Adrenal gland (tissue), 12 donors: Measurements from ENCODE around the gene ABCA8. TPM values are rescaled to one million over a fixed set of nuclear protein-coding genes. Genes with fewer than 3 reads are reported as not detected.

ENCODE experiments used
- DNase-seq, 7 donors: peaks; one replicate each; pipeline ENCODE4 v3.0.0-alpha.2; 2019 to 2020
- H3K27ac ChIP-seq, 5 donors: fragments of 200-600 bp; sonication (generic) in 4 of 5; 1 replicate in 3 of 5; 2 replicates in 2 of 5; pipeline versions ENCODE4 v1.5.1 to v1.8.0; 2016 to 2020; ENCODE audit warnings: mild to moderate bottlenecking in 1 of 5
- H3K27me3 ChIP-seq: fragments of 200-600 bp; 2 replicates; pipeline ENCODE4 v1.8.0; 2021
- H3K36me3 ChIP-seq, 2 donors: fragments of 200-600 bp; replicated peaks in 1 of 2; 1 replicate in 1 of 2; 2 replicates in 1 of 2; pipeline versions ENCODE4 v1.5.1 to v1.8.0; 2018 to 2022
- H3K4me1 ChIP-seq, 2 donors: fragments of 200-600 bp; replicated peaks in 1 of 2; 1 replicate in 1 of 2; 2 replicates in 1 of 2; pipeline versions ENCODE4 v1.5.1 to v1.8.0; 2018 to 2021
- H3K4me3 ChIP-seq, 4 donors: fragments of 200-600 bp; sonication (generic) in 3 of 4; one replicate each; pipeline ENCODE4 v1.5.1; 2016 to 2018
- H3K9me3 ChIP-seq, 3 donors: fragments of 200-600 bp; sonication (generic) in 1 of 3; replicated peaks in 1 of 3; 1 replicate in 2 of 3; 2 replicates in 1 of 3; pipeline versions ENCODE4 v1.5.1 to v1.8.0; 2016 to 2021
- CTCF ChIP-seq, 6 experiments: fragments of 450-650 bp in 4 of 6; fragments of 200-600 bp in 2 of 6; sonication (generic) in 1 of 6; IDR thresholded peaks; 1 replicate in 5 of 6; 2 replicates in 1 of 6; pipeline versions ENCODE4 v1.5.1 to v1.8.0; 2016 to 2021; ENCODE audit warnings: antibody characterized with exemption in 6 of 6, mild to moderate bottlenecking in 2 of 6, moderate library complexity in 1 of 6
- POLR2A ChIP-seq, 2 donors: fragments of 450-650 bp; IDR thresholded peaks; one replicate each; pipeline ENCODE4 v1.6.1; 2017; ENCODE audit warnings: antibody characterized with exemption in 2 of 2, mild to moderate bottlenecking in 2 of 2, moderate library complexity in 1 of 2
- WGBS, 4 donors: extraction: QIAGEN DNeasy Blood & Tissue Kit in 2 of 4; methylation state at CpG; one replicate each; pipeline versions ENCODE4 v1.1.5 to v1.1.7; 2013 to 2017; 5-methylcytosine and 5-hydroxymethylcytosine counted together
- intact Hi-C, 2 donors: fragments of 100-400 bp; cut with DNase I; formaldehyde crosslinking; loops; one replicate each; pipeline versions ENCODE4 v1.14.1 to v1.15.0; 2022 to 2023
- polyA plus RNA-seq, 3 donors: library from polyadenylated mRNA; stranded (reverse); fragments of 200-250 nt in 2 of 3; fragments of 350-450 nt in 1 of 3; fragmentation: Illumina TruSeq in 1 of 3; extraction: RNeasy Lipid Tissue Mini Kit (QIAGEN cat#74804) in 1 of 3; gene quantifications; one replicate each; pipeline ENCODE4 v1.2.3, GENCODE V29; 2013 to 2014
- total RNA-seq, 9 donors: library from RNA; depleted of rRNA in 4 of 9; stranded (reverse); fragments of >200 nt in 4 of 9; fragments of 120-200 nt in 1 of 9; fragmentation: NEBNext Ultra II Directional in 1 of 9; extraction: Animal tissue kit (Norgen Biotek cat#: 25700) in 1 of 9; gene quantifications; one replicate each; pipeline versions ENCODE4 v1.1.0 to v1.2.4, GENCODE V29; 2013 to 2023
- donor health status: healthy with polysubstance abuse.
- donor health status: Bipolar disorder and iron deficiency.
- donor health status: DM: yes; HTN: yes; CAD: no.
- donor health status: DM: no; HTN: no; CAD: no.
- donor health status: DM: no; HTN: no; CAD: no.
- donor health status: DM: yes; HTN: yes; CAD: no.

Gene ABCA8
- total and polyA plus RNA-seq, 12 donors = 16.1 to 247 (median 116) TPM

GRCh38 chr17:68850749-68851510 is 104.3 kb downstream of the ABCA8 start:
- 48 to 60% (median 53%) methylated on average over 2 of the region's 2 CpGs for WGBS, 4 donors
- no peak for DNase-seq

GRCh38 chr17:68849673-68850610 is 105.2 kb downstream of the ABCA8 start:
- no peak overlapping the region for H3K27ac ChIP-seq
- H3K4me1 ChIP-seq = peaks cover 7 to 18% of the 10 kb centered on the region in 2 donors
- TF ChIP-seq CTCF (IDR thresholded peaks at IDR 0.05) = no peak
- TF ChIP-seq POLR2A (IDR thresholded peaks at IDR 0.05) = no peak
- no peaks in the 10 kb centered on the region for H3K36me3 ChIP-seq
- DNase-seq = no peak
- no peaks in the 10 kb centered on the region for H3K27me3 ChIP-seq
- intact Hi-C loops = no loop called here
- WGBS, 4 donors = 79 to 90% (median 84%) methylated on average over 7 of the region's 7 CpGs
- no peaks in the 10 kb centered on the region for H3K9me3 ChIP-seq
- H3K4me3 ChIP-seq = no peak overlapping the region

More at GRCh38 chr17:68850749-68851510, 104.3 kb downstream of the ABCA8 start:
- Histone ChIP-seq H3K36me3 (no peaks in the 10 kb centered on the region), H3K27ac (no peak overlapping the region), H3K4me1 (peaks cover 7 to 18% of the 10 kb centered on the region in 2 donors), H3K27me3 (no peaks in the 10 kb centered on the region), H3K4me3 (no peak overlapping the region), H3K9me3 (no peaks in the 10 kb centered on the region)
- TF ChIP-seq POLR2A (IDR thresholded peaks at IDR 0.05) (no peak), CTCF (IDR thresholded peaks at IDR 0.05) (no peak)
- intact Hi-C loops = no loop called here

GRCh38 chr17:68847711-68848110 is 107.5 kb downstream of the ABCA8 start:
- Histone ChIP-seq H3K27ac (no peak overlapping the region), H3K36me3 (no peaks in the 10 kb centered on the region), H3K9me3 (no peaks in the 10 kb centered on the region), H3K4me3 (no peak overlapping the region), H3K27me3 (no peaks in the 10 kb centered on the region), H3K4me1 (peaks cover 7 to 18% of the 10 kb centered on the region in 2 donors)
- 63 to 88% (median 74%) methylated on average over 1 of the region's 1 CpG for WGBS, 4 donors
- no peak for DNase-seq
- intact Hi-C loops = no loop called here
- no peak for TF ChIP-seq CTCF (IDR thresholded peaks at IDR 0.05)
- TF ChIP-seq POLR2A (IDR thresholded peaks at IDR 0.05) = no peak

- no peaks in the 10 kb centered on the region for H3K4me1 ChIP-seq
- no peaks in the 10 kb centered on the region for H3K36me3 ChIP-seq
- H3K27ac ChIP-seq = no peak overlapping the region
- intact Hi-C loops = no loop called here
- DNase-seq = no peak
- WGBS, 4 donors = 70 to 83% (median 72%) methylated on average over 3 of the region's 3 CpGs
- H3K9me3 ChIP-seq = no peaks in the 10 kb centered on the region
- no peak for TF ChIP-seq POLR2A (IDR thresholded peaks at IDR 0.05)
- TF ChIP-seq CTCF (IDR thresholded peaks at IDR 0.05) = no peak
- H3K4me3 ChIP-seq = no peak overlapping the region
- H3K27me3 ChIP-seq = no peaks in the 10 kb centered on the region
These were observed 111.7 kb downstream of the ABCA8 start for GRCh38 chr17:68843522-68843921.
